ENCODE measurements around the gene ANKS3. TPM values are rescaled to one million over a fixed set of nuclear protein-coding genes. Genes with fewer than 3 reads are reported as not detected.

Gene ANKS3
- total RNA-seq, 4 donors from 2014 or later, result 10.4 to 28.8 (median 17.4) TPM

GRCh38 chr16:4704491-4704890, 29.6 kb downstream of the ANKS3 start:
- intact Hi-C loops (cut with DNase I; ENCODE audit: low total_unique reads), result no loop called here
- WGBS, 2 donors, result 78 to 89% methylated on average over 8 of the region's 8 CpGs
- no peak for DNase-seq (ENCODE audit: low spot score in 2 of 2)
- H3K4me3 ChIP-seq (ENCODE audit: low read depth, poor library complexity, severe bottlenecking), result no peak overlapping the region
- TF ChIP-seq CTCF (IDR thresholded peaks at IDR 0.05), result no peak
- no peak for TF ChIP-seq POLR2A (IDR thresholded peaks at IDR 0.05)

GRCh38 chr16:4703906-4704305, 30.2 kb downstream of the ANKS3 start:
- intact Hi-C loops (cut with DNase I; ENCODE audit: low total_unique reads), result no loop called here
- WGBS, 2 donors, result 81 to 84% methylated on average over 7 of the region's 7 CpGs
- TF ChIP-seq POLR2A (IDR thresholded peaks at IDR 0.05) (no peak), CTCF (IDR thresholded peaks at IDR 0.05) (no peak)
- DNase-seq (ENCODE audit: low spot score in 2 of 2), result no peak
- no peak overlapping the region for H3K4me3 ChIP-seq (ENCODE audit: low read depth, poor library complexity, severe bottlenecking)

GRCh38 chr16:4702466-4702808, 31.6 kb downstream of the ANKS3 start:
- H3K4me3 ChIP-seq (ENCODE audit: low read depth, poor library complexity, severe bottlenecking), result no peak overlapping the region
- no peak for TF ChIP-seq CTCF (IDR thresholded peaks at IDR 0.05)
- TF ChIP-seq POLR2A (IDR thresholded peaks at IDR 0.05), result no peak
- DNase-seq (ENCODE audit: low spot score in 2 of 2), result no peak
- intact Hi-C loops (cut with DNase I; ENCODE audit: low total_unique reads), result no loop called here
- 82 to 84% methylated on average over 7 of the region's 7 CpGs for WGBS, 2 donors

GRCh38 chr16:4701791-4702465, 32.1 kb downstream of the ANKS3 start:
- intact Hi-C loops (cut with DNase I; ENCODE audit: low total_unique reads), result no loop called here
- no peak for DNase-seq (ENCODE audit: low spot score in 2 of 2)
- TF ChIP-seq CTCF (IDR thresholded peaks at IDR 0.05), result no peak
- no peak for TF ChIP-seq POLR2A (IDR thresholded peaks at IDR 0.05)
- 73 to 74% methylated on average over 8 to 13 of the region's 17 CpGs for WGBS, 2 donors
- no peak overlapping the region for H3K4me3 ChIP-seq (ENCODE audit: low read depth, poor library complexity, severe bottlenecking)

GRCh38 chr16:4700997-4701743, 32.9 kb downstream of the ANKS3 start:
- no peak overlapping the region for H3K4me3 ChIP-seq (ENCODE audit: low read depth, poor library complexity, severe bottlenecking)
- 68 to 85% methylated on average over 22 to 33 of the region's 33 CpGs for WGBS, 2 donors
- intact Hi-C loops (cut with DNase I; ENCODE audit: low total_unique reads), result no loop called here
- no peak for TF ChIP-seq CTCF (IDR thresholded peaks at IDR 0.05)
- TF ChIP-seq POLR2A (IDR thresholded peaks at IDR 0.05), result no peak
- no peak for DNase-seq (ENCODE audit: low spot score in 2 of 2)
